Measurements from ENCODE around the gene KCNQ1. TPM values are rescaled to one million over a fixed set of nuclear protein-coding genes. Genes with fewer than 3 reads are reported as not detected.
A peak's percentile ranks its signal among the peaks of the same experiment; 100 is the strongest.

KCNQ1 gene
- total RNA-seq, 1 donor from 2014 or later = 43.0 TPM

DNA sequence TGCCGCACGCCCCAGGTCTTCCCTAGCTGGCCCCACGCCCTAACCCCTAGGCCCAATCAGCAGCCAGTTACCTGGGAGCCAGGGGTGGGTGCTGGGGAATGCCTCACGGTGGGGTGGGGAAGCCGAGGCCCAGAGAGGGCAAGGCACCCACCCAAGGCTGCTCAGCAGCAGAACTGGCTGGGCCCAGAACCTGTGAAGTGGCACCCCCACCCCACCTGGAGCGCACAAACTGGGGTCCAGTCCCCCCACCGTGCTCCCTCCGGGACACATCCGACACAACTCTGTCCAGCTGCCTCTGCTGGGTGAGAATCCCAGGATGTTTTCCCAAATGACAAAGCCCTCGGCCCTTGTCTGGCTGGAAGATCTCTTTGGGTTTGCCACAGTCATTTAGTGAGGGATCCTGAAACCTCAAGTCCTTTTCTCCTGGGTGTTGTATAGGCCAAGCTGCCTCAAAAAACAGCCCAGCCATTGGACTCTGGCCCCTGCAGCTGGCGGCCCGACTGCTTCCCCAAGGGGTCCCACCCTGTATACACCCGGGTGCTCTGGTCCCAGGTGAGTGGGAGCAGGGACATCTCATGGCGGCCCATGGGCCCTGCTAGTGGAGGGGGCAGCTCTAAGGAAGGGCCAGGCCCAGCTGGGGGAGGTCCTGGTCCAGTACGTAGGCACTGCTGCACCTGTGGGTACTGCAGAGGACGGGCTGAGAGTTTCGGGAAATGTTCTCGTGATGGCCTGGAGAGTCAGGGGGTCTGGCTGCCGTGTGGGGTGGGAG, 23.4 kb upstream of the KCNQ1 start:
- intact Hi-C loops (cut with DNase I) = loop anchor here (2.0 kb wide), 1 partner anchor 235 kb away; no protein-coding TSS in a partner anchor
- no peak for DNase-seq (ENCODE audit: low spot score)

DNA sequence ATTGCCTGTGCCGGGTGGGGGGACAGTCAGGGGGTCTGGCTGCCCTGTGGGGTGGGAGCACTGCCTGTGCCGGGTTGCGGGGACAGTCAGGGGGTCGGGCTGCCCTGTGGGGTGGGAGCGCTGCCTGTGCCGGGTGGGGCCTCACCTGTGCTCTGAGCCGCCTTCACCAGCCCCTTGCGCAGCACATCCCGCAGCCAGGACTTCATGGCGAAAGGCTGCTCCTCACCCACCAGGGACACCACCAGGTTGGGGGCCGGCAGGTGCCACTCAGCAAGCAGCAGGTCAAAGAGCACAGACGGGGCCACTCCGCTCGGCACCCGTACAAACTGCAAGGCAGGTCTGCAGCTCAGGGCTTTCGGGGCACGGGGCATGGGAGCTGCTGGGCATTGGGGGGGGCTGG, 22.8 kb upstream of the KCNQ1 start:
- intact Hi-C loops (cut with DNase I) = loop anchor here (2.0 kb wide), 1 partner anchor 235 kb away; no protein-coding TSS in a partner anchor
- no peak for DNase-seq (ENCODE audit: low spot score)

DNA sequence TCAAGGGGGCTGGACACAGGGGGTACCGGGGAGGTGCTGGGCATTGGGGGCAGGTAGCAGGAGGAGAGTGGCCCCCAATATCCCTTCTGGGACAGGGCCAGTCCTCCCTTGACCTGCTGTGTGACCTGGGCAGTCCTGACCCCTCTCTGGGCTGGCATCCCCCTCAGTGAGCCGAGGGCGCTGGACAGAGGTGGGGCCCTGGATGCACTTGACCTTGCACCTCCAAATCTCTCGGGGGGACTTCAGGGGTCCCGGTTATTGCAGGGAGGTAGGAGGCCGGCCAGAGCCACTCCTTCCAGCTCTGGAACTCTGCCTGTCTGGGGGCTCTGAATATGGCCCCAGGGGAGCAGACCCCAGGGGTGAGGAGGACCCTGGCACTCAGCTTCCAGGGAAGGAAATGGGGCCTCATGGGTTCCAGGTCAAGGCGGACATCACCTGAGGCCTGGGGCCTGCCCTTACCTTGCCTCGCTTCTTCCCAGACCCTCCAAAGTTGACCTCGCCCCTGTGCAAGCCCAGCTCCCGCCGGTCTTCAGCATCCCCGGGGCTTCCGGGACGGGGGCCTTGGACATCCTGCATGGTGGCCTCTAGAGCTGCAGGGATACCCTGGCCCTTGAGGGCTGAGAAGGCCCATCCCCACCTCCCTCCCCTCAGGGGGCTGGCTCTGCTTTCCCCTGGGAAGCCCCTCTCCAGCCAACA, 22.2 kb upstream of the KCNQ1 start:
- DNase-seq (ENCODE audit: low spot score) = no peak
- intact Hi-C loops (cut with DNase I) = no loop called here

DNA sequence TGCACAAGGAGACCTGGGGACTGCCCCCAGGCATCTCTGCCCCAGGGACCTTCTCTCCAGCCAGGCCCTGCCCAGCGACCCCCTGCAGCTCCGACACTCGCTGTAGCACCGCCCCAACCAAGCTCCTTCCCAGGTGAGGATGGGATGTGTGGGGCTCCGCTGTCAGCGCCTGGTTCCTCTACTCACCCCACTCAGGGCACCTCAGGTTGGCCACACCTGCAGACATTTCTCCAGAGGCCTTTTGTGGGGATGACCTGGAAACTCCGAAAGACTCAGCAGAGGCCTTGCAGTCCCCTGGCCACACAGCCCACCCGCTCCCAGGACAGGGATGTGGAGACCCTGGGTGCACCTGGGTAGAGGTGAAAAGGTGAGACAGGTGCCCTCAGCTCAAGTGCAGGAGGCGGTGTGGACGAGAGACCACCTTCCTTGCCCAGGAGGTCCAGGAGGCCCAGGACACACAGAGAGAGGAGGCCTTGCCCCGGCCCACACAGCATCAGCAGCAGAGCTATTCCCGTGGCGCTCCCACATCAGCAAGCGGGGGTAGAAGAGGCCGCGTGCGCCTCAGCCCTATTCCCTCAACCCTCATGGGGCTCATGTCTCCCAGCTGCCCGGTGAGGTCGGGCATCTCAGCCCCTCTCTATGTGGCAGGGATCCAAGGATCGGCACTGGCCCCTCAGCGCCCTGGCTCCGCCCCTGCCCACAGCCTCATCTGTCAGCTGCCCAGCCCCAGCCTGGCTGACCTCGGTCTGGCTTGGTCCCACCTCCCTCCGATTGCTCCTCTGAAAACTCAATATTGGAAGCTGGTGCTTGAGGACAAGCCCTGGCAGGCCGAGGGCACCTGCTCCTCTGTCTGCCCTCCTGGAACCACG, 21.4 kb upstream of the KCNQ1 start:
- intact Hi-C loops (cut with DNase I) = no loop called here

DNA sequence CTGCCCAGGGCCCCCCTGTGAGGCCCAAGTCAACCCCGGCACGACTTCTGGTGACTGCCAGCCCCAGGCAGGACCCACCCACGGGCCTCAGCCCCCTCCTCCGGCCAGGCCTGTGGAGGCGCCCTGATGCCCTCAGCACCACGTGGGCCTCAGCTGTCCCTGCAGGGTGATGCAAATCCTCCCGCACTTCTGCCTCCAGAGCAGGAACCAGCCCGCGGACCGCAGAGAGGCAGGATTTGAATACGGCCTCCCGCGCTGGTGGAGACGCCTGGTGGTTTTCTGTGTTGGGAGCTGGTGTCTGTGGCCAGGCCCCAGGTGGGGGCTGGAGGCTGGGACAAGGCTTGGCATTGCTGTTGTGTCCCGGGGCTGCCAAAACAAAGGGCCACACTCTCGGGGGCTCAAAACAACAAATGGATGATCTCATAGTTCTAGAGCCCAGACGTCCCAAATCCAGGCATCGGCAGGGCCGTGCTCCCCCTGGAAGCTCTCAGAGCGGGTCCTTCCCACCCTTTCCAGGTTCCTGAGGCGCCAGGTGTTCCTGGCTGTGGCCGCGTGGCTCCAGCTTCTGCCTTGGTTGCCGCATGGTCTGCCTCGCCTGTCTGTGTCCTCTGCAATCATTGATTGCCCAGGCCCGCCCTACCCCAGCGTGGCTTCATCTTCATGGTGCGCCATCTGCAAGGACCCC, 19.9 kb upstream of the KCNQ1 start:
- intact Hi-C loops (cut with DNase I) = no loop called here
- no peak for DNase-seq (ENCODE audit: low spot score)

More for the DNA sequence above, 21.4 kb upstream of the KCNQ1 start:
- no peak for DNase-seq (ENCODE audit: low spot score)

DNA sequence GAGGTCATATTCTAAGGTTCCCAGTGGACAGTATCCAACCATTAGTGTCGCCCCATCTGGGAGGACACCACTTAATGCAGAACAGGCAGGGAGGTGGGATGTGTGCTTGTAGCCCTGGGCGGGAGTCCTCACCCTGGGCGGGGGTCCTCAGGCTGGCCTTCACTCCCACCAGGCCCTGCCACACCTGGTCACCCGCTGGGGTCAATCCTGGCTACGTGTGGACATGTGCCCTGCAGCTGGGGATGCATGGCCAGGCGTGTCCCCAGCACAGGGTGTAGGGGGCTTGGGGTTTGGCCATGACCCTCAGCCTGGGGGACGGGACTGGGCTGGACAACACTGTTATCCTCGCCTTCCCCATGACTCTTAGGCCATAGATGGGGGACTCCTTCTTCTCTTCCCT, 19.3 kb upstream of the KCNQ1 start:
- intact Hi-C loops (cut with DNase I) = no loop called here
- DNase-seq (ENCODE audit: low spot score) = no peak

DNA sequence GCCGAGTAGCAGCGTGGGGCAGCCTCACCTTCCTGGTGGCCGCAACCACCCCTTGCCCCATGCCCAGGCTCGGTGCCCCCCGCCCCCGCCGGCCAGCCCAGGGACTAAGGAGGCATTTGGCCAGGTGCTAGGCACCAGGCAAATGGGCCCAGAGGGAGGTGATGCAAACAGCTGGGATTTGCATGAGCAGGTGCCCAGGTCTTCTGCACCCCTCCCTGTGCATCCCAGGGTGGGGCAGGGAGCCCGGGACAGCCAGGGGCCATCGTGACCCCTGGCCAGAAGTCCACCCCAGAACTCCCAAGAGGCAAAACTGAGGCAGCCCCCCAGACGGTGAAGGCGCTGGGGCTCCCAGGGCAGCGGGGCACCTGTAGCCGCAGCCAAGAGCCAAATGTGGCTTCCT, 18.6 kb upstream of the KCNQ1 start:
- no peak for DNase-seq (ENCODE audit: low spot score)

DNA sequence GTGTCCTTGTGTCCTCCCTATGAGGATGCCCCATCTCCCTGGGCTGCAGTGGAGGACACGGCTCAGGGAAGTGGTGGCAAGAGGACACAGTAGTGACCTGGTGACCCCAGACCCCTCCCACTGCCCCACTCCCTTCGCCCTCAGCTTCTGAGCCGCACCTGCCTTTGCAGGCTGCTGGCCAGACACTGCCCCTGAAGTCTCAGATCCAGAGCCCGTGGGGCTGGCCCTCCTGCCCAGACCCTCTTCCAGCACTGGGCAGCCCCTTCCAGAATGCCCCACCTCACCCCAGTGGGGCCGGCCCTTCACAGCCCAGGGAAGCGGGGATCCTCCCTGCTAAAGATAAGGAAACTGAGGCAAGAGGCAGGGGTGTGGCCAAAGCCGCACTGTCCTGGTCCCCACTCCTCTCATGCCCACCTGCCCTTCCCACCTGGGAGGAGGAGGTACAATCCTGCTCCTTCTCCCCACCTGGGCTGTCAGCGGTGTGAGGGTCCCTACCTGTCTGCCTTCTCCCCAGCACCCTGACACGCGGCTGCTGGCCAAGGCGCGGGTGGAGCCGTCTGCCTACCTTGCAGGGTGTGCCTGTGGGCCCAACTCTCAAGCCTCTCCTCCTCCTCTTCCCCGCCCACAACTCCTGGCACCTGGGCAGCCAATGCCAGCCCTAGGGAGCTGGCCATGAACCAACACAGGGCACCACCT, 17.8 kb upstream of the KCNQ1 start:
- intact Hi-C loops (cut with DNase I) = no loop called here

More for the DNA sequence above, 18.6 kb upstream of the KCNQ1 start:
- intact Hi-C loops (cut with DNase I) = no loop called here

DNA sequence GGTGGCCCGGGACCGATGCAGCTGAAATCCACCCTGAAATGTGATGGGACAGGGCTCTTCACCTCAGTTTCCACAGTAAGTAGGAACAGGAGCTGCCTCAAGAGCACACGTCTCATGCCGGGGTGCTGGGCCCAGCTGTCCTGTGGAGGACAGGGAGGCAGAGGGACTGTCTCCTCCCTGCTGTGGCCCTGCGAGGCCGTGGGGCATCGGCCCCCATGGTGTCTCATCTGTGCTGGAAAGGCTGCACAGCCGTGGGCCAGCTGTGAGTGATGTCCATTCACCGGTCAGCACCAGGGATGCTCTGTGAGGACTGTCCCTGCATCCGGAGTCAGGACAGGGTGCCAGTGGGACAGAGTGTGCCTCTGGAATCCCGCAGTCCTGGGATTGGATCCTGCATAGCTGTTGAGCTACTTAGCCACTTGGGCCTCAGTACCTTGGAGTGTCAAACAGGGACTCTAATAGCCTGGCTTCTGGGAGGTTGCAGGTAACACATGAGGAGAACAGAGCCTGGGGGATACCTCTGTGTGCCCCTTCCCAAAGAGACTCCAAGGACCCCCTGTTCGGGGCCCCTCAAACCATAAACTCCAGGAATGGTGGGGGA, 17.0 kb upstream of the KCNQ1 start:
- intact Hi-C loops (cut with DNase I) = loop anchor here (1.0 to 2.0 kb wide), 2 partner anchors 103 to 461 kb away; no protein-coding TSS in a partner anchor
- no peak for DNase-seq (ENCODE audit: low spot score)

More for the DNA sequence above, 17.8 kb upstream of the KCNQ1 start:
- no peak for DNase-seq (ENCODE audit: low spot score)

DNA sequence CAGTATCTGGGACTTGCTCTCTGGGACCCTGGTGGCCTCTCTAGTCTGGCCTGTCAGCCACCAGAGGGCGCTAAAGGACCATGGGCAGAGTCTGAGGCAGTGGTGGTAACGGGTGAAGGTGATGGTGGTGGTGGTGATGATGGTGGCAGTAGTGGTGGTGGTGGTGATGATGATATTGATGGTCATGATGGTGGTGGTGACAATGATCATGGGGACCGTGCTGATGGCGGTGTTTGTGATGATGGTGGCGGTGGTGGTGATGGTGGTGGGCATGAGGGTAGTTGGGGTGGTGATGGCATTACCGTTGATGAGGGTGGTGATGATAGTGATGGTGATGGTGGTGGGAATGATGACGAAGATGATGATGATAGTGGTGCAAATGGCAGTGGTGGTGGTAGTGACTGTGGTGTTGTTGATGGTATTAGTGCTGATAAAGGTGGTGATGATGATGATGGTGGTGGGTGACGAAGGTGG, 16.4 kb upstream of the KCNQ1 start:
- intact Hi-C loops (cut with DNase I) = loop anchor here (1.0 to 2.0 kb wide), 2 partner anchors 103 to 460 kb away; no protein-coding TSS in a partner anchor
- peak; percentile 91 for DNase-seq (ENCODE audit: low spot score)

DNA sequence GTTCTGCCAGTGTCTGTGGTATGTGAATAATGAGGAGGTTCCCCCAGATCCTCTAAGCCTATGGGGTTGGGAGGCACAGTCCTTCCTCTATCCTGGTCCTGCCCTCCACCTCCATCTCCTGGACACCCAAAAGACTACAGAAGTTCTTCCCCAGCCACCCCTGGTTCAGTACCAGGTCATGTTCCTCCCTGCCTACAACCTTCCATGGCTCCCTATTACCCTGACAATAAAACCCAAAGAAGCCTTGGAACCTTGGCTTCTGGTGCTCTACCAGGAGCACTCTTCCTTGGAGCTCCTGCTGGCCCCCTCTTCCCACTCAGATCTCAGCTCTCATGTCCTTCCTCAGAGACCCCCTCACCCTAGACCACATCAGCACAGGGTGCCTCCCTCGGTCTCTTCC, 13.4 kb upstream of the KCNQ1 start:
- intact Hi-C loops (cut with DNase I) = no loop called here
- no peak for DNase-seq (ENCODE audit: low spot score)

DNA sequence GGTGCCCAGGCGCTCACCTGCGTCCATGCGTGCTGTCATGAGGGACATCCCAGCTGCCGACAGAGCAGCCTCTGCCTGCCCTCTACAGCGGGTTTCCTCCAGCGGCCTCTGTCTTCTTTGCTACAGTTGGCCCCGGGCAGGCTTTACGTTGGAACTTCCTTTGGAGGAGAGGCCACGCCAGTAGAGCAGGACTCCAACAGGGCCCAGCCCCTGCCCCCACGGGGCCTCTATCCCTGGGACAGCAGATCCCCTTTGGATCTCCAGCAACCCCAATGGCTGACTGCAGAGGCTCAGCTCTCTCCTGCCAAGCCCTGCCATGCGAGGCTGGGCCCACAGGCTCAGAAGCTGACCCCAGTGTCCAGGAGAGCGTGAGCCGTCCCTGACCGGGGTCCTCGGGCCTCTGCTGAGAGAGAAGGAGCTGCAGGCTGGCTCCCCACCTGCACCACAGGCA, 12.6 kb upstream of the KCNQ1 start:
- intact Hi-C loops (cut with DNase I) = no loop called here
- no peak for DNase-seq (ENCODE audit: low spot score)

DNA sequence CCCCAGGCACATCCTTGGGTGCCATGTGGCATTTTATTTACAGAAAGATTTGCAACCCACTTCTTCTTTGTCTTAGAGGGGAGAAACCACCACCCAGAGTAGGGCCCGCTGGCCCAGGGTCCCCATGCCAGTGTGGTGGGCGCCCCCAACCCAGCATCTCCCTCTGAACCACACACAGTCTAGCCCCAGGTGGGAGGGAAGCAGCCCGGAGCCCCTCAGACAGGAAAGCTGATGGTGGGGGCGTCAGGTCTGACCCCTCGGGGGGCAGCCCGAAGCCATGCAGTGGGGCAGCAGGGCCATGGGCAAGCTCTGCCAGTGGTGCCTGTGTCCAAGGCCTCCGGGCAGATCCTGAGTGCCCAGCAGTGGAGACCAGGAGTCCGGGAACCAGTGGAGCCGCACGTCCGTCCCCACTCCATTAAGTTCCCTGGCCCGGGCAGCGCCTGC, 12.2 kb upstream of the KCNQ1 start:
- intact Hi-C loops (cut with DNase I) = no loop called here
- DNase-seq (ENCODE audit: low spot score) = no peak

DNA sequence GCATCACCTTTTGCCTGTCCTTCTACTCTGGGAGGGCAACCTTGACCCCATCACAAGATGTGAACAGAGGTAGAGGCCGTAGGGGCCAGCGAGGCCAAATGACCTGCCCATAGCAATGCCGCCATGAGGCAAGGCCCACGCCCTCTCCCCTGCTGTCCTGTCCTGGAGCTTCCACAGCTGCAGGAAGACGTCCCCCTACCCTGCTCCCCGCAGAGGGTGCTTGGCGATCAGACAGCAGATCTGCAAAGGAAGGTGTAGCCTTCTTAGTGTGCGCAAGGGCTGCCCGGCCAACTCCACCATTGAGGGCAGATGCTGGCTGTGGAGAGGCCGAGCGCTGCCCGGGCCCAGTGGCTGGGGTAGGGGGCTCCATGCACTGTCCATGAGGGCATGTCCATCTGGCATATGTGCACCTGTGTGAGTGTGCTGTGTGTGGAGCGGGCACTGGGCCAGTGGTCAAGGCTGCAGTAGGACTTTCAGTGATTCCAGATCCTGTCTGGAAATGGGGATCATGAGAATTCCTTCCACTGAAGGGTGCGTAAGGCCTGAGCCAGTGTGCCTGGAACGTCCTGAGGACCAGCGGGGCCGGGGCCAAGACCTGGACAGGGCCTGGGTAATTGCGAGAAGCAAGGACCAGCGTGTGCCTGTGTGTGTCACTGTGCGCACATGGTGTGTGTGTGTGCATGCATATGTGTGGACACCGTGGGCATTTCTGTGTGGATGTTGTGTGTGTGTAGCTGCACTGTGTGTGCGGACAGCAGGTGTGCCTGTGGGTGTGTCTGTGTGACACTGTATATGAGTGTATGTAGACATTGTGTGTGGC, 11.5 kb upstream of the KCNQ1 start:
- intact Hi-C loops (cut with DNase I) = no loop called here

DNA sequence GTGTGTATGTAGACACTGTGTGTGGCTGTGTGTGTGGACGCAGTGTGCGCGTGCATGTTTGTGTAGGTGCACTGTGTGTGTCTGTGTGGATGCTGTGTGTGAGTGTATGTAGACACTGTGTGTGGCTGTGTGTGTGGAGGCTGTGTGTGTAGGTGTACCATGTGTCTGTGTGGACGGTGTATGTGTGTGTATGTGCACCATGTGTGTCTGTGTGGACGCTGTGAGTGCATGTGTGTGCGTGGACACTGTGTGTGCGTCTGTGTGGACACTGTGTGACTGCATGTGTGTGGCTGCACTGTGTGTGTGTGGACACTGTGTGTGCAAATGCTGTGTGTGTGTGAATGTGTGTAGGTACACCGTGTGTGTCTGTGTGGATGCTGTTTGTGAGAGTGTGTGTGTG, 10.8 kb upstream of the KCNQ1 start:
- DNase-seq (ENCODE audit: low spot score) = no peak
- intact Hi-C loops (cut with DNase I) = no loop called here

More for the DNA sequence above, 11.5 kb upstream of the KCNQ1 start:
- no peak for DNase-seq (ENCODE audit: low spot score)

DNA sequence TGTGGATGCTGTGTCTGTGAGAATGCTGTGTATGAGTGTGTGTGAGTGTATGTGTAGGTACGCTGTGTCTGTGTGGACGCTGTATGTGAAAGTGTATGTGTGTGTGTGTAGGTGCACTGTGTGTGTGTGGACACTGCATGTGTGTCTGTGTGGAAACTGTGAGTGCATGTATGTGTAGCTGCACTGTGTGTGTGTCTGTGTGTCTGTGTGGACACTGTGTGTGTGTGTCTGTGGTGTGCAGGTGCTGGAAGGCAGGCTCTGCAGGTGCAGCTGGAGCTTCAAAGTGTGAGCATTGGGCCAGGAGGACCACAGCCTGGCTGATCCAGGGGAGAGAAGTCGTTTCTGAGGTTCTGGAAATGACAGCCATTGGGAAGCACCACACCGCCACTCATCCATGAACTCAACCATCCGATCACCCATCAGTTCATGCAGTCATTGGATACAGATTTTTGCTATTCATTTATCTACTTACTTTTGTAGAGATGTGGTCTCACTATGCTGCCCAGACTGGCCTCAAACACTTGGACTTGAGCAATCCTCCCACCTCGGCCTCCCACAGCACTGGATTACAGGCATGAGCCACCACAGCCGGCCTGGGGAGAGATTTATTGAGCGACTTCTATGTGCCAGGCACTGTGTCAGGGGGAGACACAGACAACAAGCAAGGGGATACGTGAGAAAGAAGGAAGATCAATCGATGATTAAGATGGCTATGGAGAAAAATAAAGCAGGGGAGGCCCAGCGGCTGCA, 10.1 kb upstream of the KCNQ1 start:
- intact Hi-C loops (cut with DNase I) = no loop called here
- DNase-seq (ENCODE audit: low spot score) = no peak

All from cardiac septum (tissue), 1 donor.